ENCODE measurements around the gene ZNF75A.

The ZNF75A gene

GRCh38 chr16:3289998-3290673 lies 15.2 kb upstream of the ZNF75A start:
- no peak for DNase-seq

GRCh38 chr16:3292604-3293003 lies 12.7 kb upstream of the ZNF75A start:
- DNase-seq, result no peak

GRCh38 chr16:3295209-3295608 lies 10.1 kb upstream of the ZNF75A start:
- DNase-seq, result no peak

- DNase-seq, result no peak
These were observed 9.5 kb upstream of the ZNF75A start for GRCh38 chr16:3295783-3296182.

- no peak for DNase-seq
These were observed 927 bp upstream of the ZNF75A start for GRCh38 chr16:3304370-3304769.

GRCh38 chr16:3306078-3306477 lies 781 bp downstream of the ZNF75A start:
- no peak for DNase-seq

- no peak for DNase-seq
These were observed 6.2 kb downstream of the ZNF75A start for GRCh38 chr16:3311496-3311895.

GRCh38 chr16:3317315-3317999 lies 12.2 kb downstream of the ZNF75A start:
- DNase-seq, result no peak

GRCh38 chr16:3321816-3322215 lies 16.5 kb downstream of the ZNF75A start:
- no peak for DNase-seq

GRCh38 chr16:3327514-3327913 lies 22.2 kb downstream of the ZNF75A start:
- DNase-seq, result no peak

- no peak for DNase-seq
These were observed 22.8 kb downstream of the ZNF75A start for GRCh38 chr16:3328104-3328503.

GRCh38 chr16:3328643-3329042 lies 23.3 kb downstream of the ZNF75A start:
- no peak for DNase-seq

GRCh38 chr16:3346041-3346440 lies 40.7 kb downstream of the ZNF75A start:
- no peak for DNase-seq

- DNase-seq, result no peak
These were observed 42.3 kb downstream of the ZNF75A start for GRCh38 chr16:3347586-3347985.

- DNase-seq, result no peak
These were observed 43.4 kb downstream of the ZNF75A start for GRCh38 chr16:3348547-3349167.

- DNase-seq, result no peak
These were observed 43.9 kb downstream of the ZNF75A start for GRCh38 chr16:3349175-3349574.

GRCh38 chr16:3355589-3355988 lies 50.3 kb downstream of the ZNF75A start, which contains the start of gene OR2C1:
Gene OR2C1, plus strand, starts transcription at chr16:3355889. Its CDS starts 52 bp downstream, at chr16:3355941.
- no peak for DNase-seq

- no peak for DNase-seq
These were observed 50.8 kb downstream of the ZNF75A start for GRCh38 chr16:3356118-3356517.

GRCh38 chr16:3358871-3359270 lies 53.6 kb downstream of the ZNF75A start:
- DNase-seq, result no peak

- DNase-seq, result no peak
These were observed 57.6 kb downstream of the ZNF75A start for GRCh38 chr16:3362931-3363330.

GRCh38 chr16:3363793-3364192 lies 58.5 kb downstream of the ZNF75A start:
- no peak for DNase-seq

- peak; percentile 98 for DNase-seq
These were observed 59.6 kb downstream of the ZNF75A start for GRCh38 chr16:3364774-3365427.
